Measurements from ENCODE around the gene PLAAT5. TPM values are rescaled to one million over a fixed set of nuclear protein-coding genes. Genes with fewer than 3 reads are reported as not detected.
A peak's percentile ranks its signal among the peaks of the same experiment; 100 is the strongest.

The PLAAT5 gene
- total RNA-seq, 1 experiment from 2014 or later, result 8.5 TPM

DNA sequence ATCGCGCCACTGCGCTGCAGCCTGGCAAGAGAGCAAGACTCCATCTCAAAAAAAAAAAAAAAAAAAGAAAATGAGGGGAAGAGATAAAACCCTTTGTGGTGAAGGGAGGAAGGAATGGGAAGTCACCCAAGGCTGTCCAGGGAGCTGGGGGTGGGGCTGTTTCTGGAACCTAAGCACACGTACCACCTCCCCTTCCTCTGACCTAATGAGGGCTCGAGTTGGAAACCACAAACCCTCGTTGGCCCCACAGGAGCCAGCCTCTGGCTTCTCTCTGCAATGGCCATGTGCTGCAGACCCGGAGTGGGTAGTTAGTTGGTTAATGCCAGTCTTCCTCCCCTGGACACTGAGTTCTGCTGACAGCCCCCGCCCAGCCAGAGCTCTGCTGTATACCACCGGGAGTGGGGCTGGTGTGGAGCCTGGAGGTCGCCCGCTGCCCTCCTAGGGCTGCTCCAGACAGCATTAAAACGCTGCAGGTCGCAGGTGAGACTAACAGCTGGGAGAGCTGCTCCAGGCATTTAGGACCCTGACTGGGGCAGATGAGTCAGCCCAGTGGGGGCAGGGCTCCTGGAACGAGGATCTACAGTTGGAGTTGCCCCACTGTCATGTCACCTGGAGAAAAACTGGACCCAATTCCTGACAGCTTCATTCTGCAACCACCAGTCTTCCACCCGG is 15.0 kb upstream of the PLAAT5 start, which contains the start of gene LGALS12:
TSS of gene LGALS12 (plus strand) at position 228 of the 672 bp plus-strand sequence. CDS start at position 603, 375 bp downstream.
- no CpG with 5 or more reads among the region's 15 CpGs for WGBS (ENCODE audit: extremely low coverage, insufficient read length, low lambda C conversion rate)
- Mint-ChIP-seq H3K9me3 (peaks cover 6 to 9% of the 10 kb centered on the region in 2 experiments; a peak in 3 of 5 replicates), H3K27ac (no peak within 1 kb of the TSS; a peak in 2 of 7 replicates), H3K36me3 (ENCODE audit: insufficient read depth in 1 of 3, low read depth in 3 of 3) (peaks cover 6 to 10% (median 6%) of the 10 kb centered on the region in 3 experiments; a peak in 5 of 7 replicates), H3K4me3 (no peak within 1 kb of the TSS), H3K27me3 (ENCODE audit: low read depth) (peaks cover 1% of the 10 kb centered on the region), H3K4me1 (peaks cover 65 to 69% of the 10 kb centered on the region in 2 experiments)
- no peaks in the 10 kb centered on the region for H3K79me1 ChIP-seq (ENCODE audit: insufficient read depth, low read depth, low read length, poor library complexity, severe bottlenecking)
- no peak within 1 kb of the TSS for H4K8ac ChIP-seq (replicated peaks; ENCODE audit: insufficient read length, low read depth, low read length)
- no peak within 1 kb of the TSS for H3T11ph ChIP-seq (ENCODE audit: low read length)
- TF ChIP-seq, protein P1, sequence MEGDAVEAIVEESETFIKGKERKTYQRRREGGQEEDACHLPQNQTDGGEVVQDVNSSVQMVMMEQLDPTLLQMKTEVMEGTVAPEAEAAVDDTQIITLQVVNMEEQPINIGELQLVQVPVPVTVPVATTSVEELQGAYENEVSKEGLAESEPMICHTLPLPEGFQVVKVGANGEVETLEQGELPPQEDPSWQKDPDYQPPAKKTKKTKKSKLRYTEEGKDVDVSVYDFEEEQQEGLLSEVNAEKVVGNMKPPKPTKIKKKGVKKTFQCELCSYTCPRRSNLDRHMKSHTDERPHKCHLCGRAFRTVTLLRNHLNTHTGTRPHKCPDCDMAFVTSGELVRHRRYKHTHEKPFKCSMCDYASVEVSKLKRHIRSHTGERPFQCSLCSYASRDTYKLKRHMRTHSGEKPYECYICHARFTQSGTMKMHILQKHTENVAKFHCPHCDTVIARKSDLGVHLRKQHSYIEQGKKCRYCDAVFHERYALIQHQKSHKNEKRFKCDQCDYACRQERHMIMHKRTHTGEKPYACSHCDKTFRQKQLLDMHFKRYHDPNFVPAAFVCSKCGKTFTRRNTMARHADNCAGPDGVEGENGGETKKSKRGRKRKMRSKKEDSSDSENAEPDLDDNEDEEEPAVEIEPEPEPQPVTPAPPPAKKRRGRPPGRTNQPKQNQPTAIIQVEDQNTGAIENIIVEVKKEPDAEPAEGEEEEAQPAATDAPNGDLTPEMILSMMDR (conservative IDR thresholded peaks at IDR 0.05), result no peak
- H3K9me3 ChIP-seq (ENCODE audit: control insufficient read depth, low read depth, low read length), result no peaks in the 10 kb centered on the region
- H2BK20ac ChIP-seq (ENCODE audit: low read depth, low read length, poor library complexity, severe bottlenecking), result no peak within 1 kb of the TSS
- no peak within 1 kb of the TSS for H2BK120ac ChIP-seq (ENCODE audit: low read depth, low read length, poor library complexity, severe bottlenecking)
- no peaks in the 10 kb centered on the region for H3K79me2 ChIP-seq (ENCODE audit: insufficient read depth, low read length)
- H3K4me1 ChIP-seq (ENCODE audit: insufficient read depth, low read length), result peaks cover 9% of the 10 kb centered on the region; the same call in 1 of the 2 replicates
- no peaks in the 10 kb centered on the region for H3K27me3 ChIP-seq (ENCODE audit: insufficient read depth, low read length)
- H3K23me2 ChIP-seq (ENCODE audit: insufficient read length, low read depth, low read length, poor library complexity, severe bottlenecking), result no peaks in the 10 kb centered on the region
- H2AK5ac ChIP-seq (ENCODE audit: insufficient read length, low read length), result no peak within 1 kb of the TSS
- DNase-seq, result peak; percentile 56
- H2BK5ac ChIP-seq (ENCODE audit: insufficient read length, low read length), result no peak within 1 kb of the TSS
- no peak within 1 kb of the TSS for H3K56ac ChIP-seq (ENCODE audit: insufficient read length, low read depth, low read length)
- H2BK12ac ChIP-seq (ENCODE audit: insufficient read length, low read depth, low read length), result no peak within 1 kb of the TSS
- no peak within 1 kb of the TSS for H3K14ac ChIP-seq (ENCODE audit: insufficient read depth, low read length)
- no peaks in the 10 kb centered on the region for H4K20me1 ChIP-seq (ENCODE audit: control insufficient read depth, insufficient read depth, insufficient read length)
- no peak within 1 kb of the TSS for H3K4me2 ChIP-seq (ENCODE audit: insufficient read depth, insufficient read length, low read length)
- no peak within 1 kb of the TSS for H3K4ac ChIP-seq (ENCODE audit: low read depth, low read length)
- no peak within 1 kb of the TSS for H3K9ac ChIP-seq (ENCODE audit: extremely low read depth, insufficient read length, low read length)
- H2BK15ac ChIP-seq (ENCODE audit: low read depth, low read length), result no peak within 1 kb of the TSS
- H2AFZ ChIP-seq (ENCODE audit: low read length), result no peak within 1 kb of the TSS
- H4K5ac ChIP-seq (ENCODE audit: insufficient read length, low read depth, low read length), result no peak within 1 kb of the TSS
- no peak within 1 kb of the TSS for H4K91ac ChIP-seq (ENCODE audit: insufficient read length, low read depth, low read length)
- H3K27ac ChIP-seq (ENCODE audit: insufficient read length, low read depth, low read length), result no peak within 1 kb of the TSS
- H3K18ac ChIP-seq (ENCODE audit: insufficient read length, low read depth, low read length), result no peak within 1 kb of the TSS
- H3K23ac ChIP-seq (ENCODE audit: insufficient read length, low read depth, low read length), result no peak within 1 kb of the TSS
